Umbilical cord (tissue), 2 donors: ENCODE data around the gene SCUBE1. TPM values are rescaled to one million over a fixed set of nuclear protein-coding genes. Genes with fewer than 3 reads are reported as not detected.
A peak's percentile ranks its signal among the peaks of the same experiment; 100 is the strongest.

Source experiments
- DNase-seq: peaks from one replicate; pipeline ENCODE4 v3.0.0-alpha.2; 2015; ENCODE audit warnings: low spot score
- total RNA-seq: library from RNA; depleted of rRNA; stranded (reverse); fragments of >200 nt; gene quantifications from one replicate; pipeline ENCODE4 v1.2.3, GENCODE V29; 2014; ENCODE audit warnings: low replicate concordance; ENCODE audit not compliant: insufficient read depth

The SCUBE1 gene
- total RNA-seq, 1 donor from 2014 or later = 3.6 TPM

DNA sequence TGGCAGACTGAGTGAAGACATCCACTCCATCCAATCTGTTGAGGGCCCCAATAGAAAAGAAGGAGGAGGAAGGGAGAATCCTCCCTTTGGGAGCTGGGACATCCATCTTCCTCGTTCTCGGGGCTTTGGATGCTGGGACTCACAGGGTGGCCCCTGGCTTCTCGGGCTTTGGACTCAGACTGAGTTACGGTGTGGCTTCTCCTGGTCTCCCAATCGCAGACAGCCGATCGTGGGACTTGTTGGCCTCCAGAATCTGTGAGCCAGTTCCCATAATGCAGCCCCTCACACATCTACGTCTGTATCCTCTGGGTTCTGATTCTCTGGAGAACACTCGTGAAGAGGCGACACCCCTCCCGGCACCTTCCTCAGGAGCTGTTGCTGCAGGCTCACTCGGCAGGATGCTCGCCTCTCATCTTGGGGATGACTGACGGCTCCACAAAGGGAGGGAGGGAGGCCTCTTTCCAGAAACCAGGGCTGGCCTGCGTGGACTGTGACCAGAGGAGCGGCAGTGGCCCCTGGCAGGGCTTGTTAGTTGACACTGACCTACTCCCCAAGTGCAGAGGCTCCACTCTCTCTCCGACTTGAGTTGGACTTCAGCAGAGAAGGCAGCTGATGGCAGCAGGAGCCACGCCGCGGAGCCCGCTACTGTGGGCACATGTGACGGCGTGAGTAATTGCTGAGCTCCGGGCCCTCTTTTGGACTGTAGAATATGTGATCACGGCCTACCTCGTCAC lies 141.5 kb downstream of the SCUBE1 start:
- DNase-seq = no peak

DNA sequence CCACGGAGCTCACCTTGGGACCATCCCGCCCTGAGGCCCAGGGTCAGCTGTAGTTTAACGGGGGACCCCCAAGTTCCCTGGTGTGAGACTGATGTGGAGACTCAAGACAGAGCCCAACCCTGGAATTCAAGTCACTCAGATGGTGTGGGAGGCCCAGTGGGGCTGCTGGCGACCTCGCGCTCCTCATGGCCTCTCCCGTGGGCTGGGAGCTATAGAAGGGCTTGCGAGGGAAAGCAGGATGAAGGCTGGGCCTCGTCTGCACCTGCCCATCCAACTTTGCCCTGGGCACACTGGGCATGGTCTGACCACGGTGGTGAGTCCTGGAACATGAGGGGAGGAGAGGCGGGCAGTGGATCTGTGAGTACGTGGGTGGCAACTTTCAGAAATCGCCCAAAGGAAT lies 142.6 kb downstream of the SCUBE1 start:
- DNase-seq = no peak

DNA sequence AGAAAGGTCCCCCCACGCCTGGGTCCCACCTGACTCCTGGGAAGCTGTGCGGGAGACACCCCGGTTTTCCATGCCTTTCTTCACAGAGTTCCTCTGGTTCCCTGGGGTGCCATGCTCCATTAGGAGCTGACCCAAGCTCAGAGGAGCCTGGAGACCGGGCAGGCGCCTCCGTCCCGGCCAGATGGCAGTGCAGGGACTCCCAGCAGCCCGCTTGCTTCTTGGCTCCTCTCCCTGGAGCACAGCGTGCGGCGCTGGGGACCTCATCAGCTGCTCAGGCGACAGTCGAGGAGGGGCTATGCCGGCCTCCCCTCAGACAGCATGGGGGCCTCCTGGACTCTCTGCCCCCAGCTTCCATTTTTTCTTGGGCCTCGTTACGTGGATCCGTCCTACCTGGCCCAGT lies 143.1 kb downstream of the SCUBE1 start:
- DNase-seq = no peak

DNA sequence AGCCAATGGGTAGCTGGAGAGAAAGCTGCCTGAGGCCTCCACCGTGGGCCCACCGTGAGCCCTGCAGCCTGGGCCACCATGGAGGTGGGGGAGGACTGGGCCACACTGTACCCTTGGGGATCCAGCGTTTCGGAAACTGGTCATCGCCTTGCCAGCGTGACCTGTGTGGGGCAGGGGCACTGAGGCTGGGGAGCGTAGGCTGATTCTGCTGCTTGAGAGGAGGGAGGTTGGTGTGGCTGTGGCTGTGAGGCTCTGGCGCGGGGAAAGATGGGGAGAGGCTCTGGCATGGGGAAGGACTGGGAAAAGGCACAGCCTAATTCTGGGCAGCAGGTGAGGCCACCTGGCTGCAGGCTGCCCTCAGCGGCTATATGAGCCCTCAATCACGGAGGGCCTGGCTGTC lies 143.6 kb downstream of the SCUBE1 start:
- DNase-seq = no peak

DNA sequence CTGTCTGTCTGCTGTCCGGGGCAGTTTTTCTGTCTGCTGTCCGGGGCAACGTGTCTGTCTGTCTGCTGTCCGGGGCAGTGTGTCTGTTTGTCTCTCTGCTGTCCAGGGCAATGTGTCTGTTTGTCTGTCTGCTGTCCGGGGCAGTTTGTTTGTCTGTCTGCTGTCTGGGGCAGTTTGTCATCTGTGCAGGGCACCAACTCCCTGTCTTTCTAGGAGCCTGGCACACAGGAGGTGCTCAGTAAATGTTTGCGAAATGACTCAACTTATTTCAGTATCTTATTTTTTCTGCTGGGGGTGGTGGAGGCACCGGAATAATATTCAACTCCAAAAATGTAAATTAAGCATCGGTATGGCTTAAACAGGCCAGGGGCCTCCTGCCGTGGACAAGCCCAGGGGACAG lies 144.2 kb downstream of the SCUBE1 start:
- no peak for DNase-seq

DNA sequence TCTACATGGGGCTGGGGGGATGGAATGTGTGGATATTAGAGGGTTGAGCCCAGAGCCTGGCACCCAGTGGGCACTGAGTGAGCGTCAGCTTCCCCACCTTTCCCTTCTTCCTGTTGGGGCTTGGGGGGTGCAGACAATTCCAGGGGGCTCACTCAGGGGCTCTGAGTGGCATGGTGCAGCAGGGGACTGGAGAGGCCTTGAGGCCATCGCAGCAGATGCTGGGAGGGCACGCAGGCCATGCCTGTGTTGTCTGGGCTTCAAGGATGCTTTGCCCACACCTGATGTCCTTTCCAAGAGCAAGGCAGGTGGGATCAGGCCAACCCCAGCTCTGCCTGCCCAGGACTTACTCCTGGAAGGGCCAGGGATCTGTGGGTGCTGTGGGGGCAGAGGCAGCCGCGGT lies 145.0 kb downstream of the SCUBE1 start:
- no peak for DNase-seq

DNA sequence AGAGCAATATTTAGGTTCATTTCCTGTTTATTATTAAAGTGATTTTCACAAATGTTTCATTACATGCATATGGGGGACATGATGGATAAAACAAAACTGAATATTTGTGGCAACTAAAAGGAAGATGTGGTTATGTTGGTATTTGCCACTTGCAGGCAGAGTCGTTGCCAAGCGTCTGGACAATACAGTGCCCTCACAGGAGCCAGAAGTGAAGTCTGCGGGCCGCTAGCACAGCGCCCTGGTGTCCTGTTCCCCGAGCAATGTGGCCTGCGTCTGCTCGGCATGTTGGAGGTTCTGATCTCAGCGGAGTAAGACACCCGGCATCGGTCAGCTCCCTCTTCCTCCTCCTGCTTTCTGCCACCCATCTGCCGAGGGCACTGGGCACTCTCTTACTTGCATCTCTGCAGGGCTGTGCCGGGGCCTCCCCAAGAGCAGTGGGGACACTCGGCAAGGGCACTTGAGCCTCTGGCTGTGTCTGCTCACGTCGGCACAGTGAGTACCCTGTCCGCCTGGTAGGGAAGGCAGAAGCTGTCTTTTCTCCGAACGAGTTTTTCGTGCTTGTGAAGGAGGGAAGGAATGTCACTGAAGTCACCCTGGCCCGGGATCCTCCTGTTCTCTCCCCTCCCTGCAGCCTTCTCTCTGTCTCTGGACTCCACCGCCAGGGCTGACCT lies 145.8 kb downstream of the SCUBE1 start:
- peak; percentile 18 for DNase-seq

DNA sequence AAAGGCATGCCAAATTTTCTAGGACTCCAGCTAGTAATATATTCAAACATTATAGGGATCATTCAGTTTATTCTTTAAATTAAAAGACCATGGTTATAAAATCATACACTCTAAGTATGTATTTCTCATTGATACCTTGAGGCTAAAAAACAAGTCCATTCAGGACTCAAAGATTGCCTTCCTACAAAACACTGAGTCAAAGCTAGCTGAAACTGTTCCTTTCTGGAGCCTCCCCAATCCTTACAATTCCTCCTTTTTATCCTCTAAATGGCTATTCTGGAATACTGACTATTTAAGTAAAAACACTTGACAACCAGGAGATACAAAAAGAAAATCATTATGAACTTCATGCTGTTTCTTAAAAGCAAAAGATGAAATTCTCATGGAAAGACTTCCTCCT lies 151.3 kb downstream of the SCUBE1 start:
- no peak for DNase-seq

DNA sequence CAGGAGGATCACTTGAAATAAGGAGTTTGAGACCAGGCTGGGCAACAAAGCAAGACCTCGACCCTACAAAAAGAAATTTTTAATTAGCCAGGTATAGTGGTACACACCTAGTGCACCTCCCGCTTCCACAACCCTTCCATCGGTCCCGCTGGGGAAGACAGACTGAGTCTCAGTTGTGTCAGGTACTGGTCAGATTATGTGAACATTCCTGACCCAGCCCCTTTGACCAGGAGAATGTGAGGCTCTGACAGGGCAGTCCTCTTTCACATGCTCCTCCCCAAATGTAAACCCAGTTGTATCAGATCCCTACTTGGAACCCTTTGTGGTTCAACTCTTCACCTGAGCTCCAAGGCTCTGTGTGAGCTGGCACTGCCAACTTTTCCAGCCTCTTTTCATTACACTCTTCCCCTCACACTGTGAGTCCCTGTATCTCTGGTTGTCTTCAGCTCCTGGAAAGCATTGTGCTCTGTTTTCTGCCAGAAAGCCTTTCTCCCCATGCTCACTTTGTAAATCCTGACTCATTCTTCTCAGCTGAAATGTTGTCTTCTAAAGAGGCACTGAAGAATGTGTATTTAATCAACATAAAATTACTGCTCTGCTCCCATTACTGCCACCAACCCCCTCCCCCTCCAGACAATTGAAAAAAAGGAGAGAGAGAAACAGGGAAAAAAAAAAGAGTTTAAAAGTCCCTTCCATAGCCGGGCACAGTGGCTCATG lies 154.2 kb downstream of the SCUBE1 start:
- DNase-seq = no peak

DNA sequence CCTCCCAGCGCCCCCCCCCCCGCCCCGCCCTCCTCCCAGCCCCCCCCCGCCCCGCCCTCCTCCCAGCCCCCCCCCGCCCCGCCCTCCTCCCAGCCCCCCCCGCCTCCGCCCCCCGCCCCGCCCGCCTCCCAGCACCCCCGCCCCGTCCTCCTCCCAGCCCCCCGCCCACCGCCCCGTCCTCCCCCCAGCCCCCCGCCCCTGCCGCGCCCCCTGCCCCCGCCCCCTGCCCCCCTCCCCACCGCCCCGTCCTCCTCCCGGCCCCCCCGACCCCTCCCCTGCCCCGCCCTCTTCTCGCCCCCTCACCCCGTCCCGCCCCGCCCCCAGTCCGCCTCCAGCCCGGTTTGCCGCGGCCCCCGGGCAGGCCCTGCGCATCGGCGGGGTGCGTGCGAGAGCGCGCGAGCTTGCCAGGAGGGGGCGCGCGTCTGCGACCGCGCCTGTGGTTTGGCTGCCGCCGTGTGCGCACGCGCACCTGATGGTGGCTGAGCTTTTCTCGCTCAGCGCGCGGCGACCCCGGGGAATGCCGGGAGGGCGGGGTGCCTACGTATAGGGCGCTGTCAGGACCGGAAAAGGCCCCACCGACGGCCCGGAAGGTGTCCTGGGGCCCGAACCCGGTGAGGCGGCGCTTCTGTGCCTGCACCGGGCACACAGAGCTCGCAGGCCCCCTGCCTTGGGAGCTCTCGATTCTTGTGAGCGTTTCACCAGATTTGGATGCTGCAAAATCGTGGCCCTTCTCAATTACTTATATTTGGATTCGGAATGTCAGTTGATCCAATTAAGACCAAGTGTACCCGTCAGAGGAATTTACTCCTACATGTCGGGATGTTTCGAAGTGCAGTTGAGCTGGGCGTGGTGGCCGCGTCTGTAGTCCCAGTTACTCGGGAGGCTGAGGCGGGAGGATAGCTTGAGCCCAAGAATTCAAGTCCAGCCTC lies 155.7 kb downstream of the SCUBE1 start:
- peak; percentile 97 for DNase-seq

DNA sequence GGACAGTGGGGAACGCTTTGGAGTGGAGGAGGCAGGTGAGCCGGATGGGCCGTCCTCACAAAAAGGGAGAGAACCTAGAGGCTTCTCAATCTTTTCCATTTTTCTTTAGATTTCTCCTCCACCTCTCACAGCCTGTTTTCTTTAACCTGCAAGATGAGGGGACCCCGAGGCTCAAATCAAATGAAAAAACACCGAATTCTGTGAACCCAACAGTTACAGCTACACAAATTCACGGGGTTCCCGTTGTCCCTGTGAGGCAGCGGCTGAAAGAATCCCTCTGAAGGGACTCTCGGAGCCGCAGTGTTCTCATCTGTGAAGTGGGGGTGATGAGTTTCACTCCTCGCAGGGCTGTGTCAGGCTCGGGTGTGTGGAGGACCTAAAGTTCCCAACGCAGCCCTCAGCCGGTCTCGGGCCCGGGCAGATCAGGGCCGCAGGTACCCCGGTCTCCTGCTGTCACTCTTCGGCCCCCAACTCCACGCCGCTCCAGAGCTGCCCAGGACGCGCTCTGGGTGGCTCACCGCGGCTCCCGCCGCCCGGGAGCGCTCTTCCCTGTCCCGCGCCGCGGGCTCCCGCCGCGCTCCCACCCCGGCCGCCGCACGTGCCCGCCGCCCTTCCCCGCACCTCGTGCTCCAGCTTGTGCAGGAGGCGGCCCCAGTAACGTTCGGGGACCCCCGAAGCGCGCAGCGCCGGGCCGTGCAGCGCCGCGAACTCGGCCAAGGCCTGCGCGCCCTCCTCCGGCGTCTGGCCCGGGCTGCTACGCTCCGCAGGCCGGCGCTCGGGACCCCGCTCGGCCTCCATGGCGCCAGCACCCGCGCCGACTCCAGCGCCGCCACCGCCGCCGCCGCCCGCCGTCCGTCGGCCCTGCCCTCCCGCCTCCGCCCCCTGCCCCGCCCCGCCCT lies 156.7 kb downstream of the SCUBE1 start, which contains the start of gene TTLL12:
Gene TTLL12 (minus strand): TSS at position 863 of the 899 bp plus-strand sequence. CDS start 65 bp downstream, at position 798.
- DNase-seq = peak; percentile 57

DNA sequence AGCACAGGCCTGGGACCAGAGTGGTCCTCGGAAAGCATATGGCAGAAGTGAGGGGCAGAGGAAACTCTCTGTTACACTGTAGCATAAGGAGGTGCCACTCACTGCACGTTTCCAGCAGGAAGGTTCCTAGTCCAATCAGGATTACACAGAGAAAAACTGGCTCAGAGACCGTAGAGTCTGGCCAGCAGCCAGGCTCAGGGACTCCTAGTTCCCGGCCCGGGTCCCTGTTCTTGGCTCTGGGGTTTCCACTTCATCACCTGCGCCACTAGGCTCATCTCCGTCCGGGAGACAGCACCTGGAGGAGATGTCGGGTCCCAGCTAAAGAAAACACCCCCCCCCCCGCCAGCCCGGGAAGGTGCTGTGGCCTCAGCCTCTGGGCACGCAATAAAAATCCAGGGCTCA lies 157.3 kb downstream of the SCUBE1 start:
- peak; percentile 43 for DNase-seq

DNA sequence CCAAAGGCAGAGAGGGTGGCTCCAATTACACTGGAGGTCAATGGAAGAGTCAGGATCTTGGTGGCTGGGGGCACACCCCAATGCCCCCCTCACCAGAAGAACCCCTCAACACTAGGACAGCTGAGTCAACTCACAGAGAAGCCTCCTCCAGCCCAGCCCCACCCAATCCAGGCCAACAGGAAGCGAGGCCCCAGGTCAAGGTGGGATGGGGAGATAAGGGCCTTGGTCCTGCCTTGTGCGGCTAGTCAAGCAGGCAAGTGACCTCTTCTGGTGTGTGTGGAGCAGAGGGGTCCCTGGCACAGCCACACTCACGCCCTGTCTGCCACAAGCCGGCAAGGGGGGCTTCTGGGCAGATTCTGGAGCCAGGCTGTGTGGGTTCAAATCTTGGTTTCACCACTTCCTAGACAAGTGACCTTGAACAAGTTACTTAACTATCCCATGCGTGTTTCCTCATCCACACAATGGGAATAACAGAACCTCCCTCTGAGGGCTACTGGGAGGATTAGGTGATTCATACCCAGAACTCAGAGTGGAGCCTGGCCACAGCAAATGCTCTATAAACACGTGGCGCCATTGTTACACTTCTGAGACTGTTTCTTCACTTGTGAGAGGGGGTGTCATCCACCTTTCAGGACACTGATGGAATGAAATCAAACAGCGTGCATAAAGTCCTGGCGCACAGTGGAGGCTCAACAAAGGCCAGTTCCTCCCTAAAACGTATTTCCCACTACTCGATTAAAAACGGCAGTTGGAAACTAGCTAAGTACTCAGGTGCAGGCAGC lies 159.5 kb downstream of the SCUBE1 start:
- no peak for DNase-seq

DNA sequence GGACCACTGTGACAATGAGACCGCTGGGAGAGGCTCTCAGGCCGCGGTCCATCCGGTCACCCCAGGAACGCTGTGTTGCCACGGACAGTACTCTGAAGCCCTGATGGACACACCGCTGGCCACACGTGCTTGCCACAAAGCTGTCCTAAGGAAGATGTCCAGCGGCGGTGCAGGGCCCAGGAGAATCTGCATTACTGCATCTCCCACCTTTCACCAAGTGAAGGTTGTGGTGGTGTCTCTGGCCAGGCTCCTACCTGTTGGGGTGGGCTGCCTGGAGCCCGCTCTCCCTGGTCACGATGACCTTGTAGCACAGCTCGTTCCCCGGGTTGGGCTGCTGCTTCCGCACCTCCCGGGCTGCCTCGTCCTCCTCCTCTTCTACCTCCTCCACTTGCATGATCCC lies 160.4 kb downstream of the SCUBE1 start:
- no peak for DNase-seq

DNA sequence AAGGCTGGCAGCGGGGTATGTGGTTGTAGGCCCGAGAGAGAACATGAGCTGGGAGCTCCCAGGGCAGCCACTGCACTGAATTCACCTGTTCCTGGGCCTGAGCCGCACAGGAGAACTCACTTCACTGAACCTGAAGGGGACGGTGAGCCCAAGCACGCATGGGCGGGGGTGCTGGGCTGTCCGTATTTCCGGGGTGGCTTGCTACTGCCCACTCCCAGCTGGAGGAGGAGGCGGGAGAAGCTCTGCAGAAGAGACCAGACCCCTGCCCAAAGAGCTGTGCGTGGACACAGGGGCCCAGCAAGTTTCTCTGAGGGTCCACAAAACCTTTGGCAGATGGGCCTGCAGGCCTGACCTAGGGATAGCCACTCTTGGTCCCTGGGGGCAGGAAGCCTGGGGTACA lies 161.1 kb downstream of the SCUBE1 start:
- DNase-seq = no peak

DNA sequence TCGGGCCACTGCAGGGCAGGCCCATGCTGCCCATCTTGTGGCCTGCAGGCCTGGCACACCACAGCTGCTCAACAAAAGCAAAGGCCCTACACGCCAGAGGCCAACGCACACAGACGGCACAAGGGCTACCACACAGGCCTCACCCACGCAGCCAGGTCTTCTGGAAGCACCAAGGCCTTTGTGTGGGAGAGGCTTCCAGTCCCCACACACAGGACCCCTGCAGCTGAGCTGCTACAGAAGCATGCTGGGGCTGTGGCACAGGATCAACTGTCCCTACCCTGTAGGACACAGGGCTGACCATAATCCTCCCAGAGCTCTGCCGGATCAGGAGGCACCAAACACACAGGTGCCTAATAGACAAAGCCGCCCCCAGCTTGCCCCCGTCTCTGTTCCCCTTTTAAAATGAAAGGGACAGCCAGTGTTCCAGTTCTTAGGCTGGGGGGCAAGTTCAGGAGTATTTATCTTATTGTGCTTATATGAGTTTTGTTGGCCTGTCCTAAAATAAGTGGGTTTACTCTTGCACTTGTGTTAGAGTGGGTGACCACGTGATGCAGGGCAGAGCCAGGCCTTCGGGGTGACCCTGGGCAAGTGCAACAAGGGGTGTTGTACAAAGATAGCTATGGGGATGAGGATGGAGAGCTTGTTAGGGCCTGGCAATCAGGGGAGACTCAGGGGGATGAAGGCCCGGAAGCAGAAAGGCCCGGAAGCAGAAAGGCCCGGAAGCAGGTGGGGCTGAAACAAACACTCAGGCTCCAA lies 161.7 kb downstream of the SCUBE1 start:
- no peak for DNase-seq

DNA sequence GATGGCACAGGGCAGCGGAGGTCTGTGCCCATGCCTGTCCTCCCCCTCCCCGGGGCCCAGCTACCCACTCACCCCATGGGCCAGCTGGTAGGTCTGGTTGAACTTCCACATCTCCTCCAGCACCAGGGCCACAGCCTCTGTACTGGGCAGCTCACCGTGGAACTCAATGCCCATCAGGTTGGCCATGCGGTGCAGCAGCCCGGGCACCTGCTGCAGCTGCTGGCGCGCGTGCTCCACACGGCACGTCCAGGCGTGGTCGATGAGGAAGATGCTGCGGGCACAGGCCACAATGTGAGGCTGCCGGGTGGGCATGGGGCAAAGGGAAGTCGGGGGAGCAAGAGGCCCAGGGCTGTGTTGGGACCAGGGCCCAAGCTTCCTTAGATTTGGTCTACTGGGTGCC lies 162.5 kb downstream of the SCUBE1 start:
- no peak for DNase-seq

DNA sequence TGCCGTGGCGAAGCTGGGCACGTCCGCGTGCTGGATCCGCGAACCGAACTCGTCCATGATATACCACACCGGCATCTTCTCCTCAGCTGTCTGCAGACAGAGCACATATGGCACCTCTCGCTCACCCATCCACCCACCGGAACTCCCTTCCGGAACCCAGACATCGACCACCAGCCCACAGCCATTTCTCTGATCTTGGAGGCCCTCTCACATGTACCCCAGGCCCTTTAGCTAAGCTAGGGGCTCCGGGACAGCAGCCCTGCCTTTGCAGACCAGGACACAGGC lies 163.3 kb downstream of the SCUBE1 start:
- DNase-seq = no peak
